Activated CD8-positive, alpha-beta memory T cell treated with anti-CD3 and anti-CD28 coated beads, Interleukin-2, amount 50 U/mL, for 1 hour (primary cell): ENCODE measurements around the gene VPREB1.
"Not testable (repeated sequence)": the region's sequence is repeated elsewhere in the genome, so short reads cannot be mapped to it uniquely, and the experiment has no call there.

Source experiments
- DNase-seq: peaks from one replicate; pipeline ENCODE4 v3.0.0-alpha.2; 2020; ENCODE audit errors: extremely low read depth

VPREB1 gene

DNA sequence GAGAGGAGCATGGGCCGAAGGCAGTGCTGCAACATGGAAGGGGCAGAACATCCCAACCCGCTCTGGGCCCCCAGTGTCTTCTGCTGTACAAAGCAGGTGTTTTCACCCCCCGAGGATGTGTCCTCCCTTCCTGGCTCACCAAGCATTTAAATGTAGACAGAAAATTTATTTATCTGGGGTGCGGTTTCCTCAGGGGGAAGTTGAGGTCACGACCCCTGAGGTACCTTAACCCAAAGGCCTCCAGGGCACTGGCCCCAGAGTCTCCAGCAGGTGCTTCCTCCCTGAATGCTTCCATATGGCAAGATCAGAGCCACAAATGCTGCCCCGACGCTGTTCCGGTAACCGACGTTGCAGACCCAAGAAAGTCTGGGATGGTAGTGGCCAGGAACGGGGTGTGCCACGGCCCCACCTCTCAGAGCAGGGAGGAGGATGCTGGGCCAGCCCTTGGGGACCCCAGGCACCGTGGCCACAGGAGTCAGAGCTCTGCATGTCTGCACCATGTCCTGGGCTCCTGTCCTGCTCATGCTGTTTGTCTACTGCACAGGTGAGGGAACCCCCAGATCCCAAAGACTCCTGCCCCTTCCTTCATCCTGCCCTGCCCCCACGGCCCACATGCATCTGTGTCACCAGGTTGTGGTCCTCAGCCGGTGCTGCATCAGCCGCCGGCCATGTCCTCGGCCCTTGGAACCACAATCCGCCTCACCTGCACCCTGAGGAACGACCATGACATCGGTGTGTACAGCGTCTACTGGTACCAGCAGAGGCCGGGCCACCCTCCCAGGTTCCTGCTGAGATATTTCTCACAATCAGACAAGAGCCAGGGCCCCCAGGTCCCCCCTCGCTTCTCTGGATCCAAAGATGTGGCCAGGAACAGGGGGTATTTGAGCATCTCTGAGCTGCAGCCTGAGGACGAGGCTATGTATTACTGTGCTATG, at the start of gene VPREB1:
Gene VPREB1 (plus strand): TSS at position 471 of the 935 bp plus-strand sequence. CDS start 28 bp downstream, at position 499.
- no peak for DNase-seq

DNA sequence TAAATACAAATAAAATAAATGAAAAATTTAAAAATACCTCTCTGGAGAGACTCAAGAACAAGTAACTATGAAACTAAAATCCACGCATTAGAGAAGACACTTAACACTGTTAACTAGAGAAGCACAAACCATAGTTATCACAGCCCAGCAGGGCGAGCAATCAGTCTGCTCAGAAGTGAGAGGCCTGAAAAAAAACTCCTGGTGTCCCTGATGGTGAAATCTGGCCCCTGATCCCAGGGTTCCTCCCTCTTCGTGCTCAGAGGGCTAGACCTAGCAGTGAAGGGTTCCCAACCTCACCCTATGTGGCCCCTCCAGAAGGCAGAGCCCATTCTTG, 49.7 kb upstream of the VPREB1 start:
- no peak for DNase-seq

DNA sequence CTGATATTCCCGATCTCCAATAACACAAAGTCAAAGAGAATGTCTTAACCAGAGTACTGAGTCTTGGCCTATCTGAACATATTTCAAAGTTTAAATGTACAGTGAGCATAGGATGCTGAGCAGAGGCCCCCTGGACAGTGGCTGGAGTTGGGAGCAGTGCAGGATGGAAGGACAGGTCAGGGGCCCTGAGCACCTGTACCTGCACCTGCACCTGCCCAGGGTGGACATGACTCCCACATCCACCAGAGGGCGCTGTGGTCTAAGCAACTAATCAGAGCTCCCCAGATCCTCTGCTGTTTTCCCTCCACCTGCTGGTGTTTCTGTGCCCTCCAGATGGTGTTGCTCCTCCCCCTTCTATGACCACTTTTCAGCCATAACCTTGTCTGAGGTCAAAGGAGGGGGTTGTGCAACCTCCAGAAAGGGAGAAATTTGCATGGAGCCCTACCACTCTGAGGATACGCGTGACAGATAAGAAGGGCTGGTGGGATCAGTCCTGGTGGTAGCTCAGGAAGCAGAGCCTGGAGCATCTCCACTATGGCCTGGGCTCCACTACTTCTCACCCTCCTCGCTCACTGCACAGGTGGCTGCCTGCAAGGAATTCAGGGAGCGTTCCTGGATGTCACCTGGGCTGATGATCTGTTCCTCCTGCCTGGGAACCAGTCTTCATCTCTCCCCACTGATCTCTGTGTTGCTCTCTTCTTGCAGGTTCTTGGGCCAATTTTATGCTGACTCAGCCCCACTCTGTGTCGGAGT, 49.1 kb upstream of the VPREB1 start:
- peak; percentile 51 for DNase-seq

- DNase-seq: no peak
These were observed 48.5 kb upstream of the VPREB1 start for GRCh38 chr22:22196018-22196533.

DNA sequence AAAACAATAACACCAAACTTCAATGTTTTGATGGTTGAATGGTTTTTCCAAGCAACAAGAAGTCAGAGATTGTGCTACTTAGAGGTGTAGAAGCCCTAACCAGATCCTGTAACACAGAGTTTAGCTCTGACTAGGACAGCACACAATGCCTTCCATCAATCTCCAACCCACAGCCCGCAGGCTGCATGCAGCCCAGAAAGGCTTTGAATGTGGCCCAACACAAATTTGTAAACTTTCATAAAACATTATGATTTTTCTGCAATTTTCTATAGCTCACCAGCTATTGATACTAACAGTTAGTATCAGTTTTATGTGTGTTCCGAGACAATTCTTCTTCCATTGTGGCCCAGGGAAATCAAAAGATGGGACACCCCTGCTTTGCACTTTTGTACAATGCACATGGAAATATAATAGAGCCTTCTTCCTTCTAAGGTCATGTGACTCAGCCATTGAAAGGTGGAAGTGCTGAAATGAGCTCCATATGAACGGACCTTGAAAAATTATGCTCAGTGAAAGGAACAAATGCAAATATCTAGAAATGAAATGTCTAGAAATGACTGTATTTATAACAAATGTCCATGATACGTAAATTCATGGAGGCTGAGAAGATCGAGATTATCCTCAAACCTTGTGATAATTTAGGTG, 47.6 kb upstream of the VPREB1 start:
- no peak for DNase-seq

DNA sequence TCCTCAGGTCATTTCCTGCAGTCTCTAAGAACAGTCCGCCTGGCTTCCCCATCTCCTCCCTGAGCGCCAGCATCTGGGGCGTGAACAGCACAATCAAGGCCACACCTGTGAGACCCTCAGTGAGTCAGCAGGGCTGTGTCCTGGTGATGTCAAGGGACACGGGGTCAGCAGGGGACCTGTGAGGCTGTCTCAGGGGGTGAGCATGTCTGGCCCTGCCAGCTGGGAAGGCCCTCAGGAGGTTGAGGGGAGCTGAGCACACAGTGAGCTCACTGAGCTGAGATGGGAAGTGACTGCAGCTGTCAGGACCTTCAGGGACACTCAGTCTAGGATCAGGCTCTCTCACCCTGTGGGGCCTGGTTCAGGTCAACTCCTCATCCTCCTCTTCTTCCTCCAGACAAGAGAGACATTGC, 46.6 kb upstream of the VPREB1 start:
- no peak for DNase-seq

GRCh38 chr22:22198751-22199150, 45.8 kb upstream of the VPREB1 start:
- no peak for DNase-seq

DNA sequence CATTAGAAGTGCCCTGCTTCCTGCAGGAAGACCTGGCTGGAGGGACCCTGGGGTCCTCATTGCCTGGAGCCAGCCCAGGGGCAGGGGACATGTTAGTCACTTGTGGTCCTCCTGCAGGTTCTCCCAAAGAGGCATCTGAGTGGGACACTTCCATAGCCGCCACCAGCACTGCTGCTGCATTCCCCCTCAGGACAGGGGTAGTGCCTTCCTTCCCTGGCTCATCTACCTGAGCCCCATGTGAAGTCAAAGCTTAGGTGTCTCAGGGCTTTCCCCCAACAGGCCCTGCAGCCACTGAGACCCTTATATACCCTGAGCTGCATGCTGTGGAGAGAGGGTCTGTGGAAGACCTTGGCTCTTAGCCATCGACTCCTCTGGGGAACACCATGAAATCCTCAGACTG, 45.0 kb upstream of the VPREB1 start:
- DNase-seq: no peak

- DNase-seq: no peak
These were observed 43.9 kb upstream of the VPREB1 start for GRCh38 chr22:22200569-22201184.

GRCh38 chr22:22201185-22201929, 43.2 kb upstream of the VPREB1 start:
- no peak for DNase-seq

DNA sequence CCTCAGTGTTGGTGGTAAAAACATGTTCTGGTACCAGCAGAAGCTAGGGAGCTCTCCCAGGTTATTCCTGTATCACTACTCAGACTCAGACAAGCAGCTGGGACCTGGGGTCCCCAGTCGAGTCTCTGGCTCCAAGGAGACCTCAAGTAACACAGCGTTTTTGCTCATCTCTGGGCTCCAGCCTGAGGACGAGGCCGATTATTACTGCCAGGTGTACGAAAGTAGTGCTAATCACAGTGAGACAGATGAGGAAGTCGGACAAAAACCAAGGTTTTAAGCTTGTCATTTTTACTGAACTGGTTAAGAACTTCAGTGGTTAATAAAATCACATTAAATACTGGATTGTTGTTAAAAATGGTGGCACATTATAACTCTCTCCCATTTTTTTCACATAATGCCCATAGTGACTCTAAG, 42.6 kb upstream of the VPREB1 start:
- DNase-seq: no peak

DNA sequence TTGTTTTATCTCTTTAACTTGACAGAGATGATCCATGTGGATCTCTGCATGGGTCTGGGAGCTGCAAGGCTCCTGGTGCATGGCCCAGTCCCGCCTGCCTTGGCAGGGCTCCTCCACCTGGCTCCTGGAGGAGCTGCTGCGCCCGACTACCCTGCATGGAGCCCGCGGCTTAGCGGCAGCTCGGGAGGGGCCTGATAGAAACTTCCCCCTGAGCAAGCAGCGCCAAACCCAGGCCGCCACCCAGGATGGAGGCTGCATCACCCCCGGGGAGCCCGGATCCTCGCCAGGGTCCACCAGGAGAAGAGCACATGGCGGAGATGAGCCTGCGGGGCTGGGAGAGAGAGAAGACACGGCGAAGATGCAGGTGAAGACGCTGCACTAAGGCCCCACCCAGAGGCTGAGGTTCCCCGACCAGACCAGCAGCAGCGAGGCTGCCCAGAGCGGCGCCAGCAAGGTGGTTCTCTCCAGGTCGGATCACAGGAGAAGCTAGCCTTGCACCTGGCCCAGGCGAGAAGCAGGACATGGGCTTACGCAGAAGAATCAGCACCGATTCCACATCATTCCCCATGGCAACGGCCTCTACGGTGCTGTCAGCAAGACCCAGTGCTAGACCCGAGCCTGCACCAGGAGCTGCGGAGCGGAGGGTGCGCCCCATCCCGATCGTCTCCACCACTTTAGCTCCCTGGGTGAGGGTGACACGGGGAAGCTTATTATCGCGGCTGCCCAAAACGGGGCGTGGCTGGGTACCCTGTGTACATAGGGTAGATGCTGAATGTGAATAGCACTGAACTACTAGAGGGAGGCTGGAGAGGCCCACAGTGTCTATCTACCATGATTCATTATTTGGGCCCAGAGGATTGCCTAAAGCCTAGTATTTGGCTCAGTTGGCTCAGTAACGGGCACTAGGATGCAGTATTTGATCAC, 41.3 kb upstream of the VPREB1 start:
- no peak for DNase-seq

DNA sequence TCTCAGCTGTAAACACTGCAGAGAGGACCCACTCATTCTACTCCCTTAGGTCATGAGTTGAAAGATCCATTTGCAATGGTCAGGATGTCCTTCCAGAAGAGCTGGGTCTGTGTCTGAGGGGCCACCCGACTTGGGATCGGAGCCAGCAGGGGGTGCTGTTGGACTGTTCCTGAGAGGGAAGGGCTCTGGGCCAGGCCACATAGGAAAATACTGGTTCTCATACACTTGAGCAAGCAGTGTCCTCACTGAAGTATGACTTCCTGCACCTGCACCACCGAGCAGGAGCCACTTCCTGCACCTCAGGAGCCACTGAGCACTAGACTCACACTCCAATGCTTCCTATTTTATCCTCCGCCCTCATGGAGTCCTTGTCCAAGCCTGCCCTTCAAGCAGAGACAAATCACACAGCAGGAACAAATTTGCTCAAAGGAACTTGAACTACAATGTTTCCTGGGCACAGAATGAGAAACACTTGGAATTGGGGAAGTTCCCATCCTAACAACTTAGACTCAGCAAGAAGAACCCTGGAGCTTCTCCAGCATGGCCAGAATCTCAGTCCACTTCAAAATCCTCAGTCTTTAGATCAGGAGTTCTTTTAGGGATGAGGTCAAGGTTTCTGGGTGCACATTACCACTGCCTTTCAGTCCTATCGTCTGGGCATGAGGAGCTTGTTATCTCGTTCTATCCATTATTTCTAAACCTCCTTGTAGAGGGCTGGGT, 36.6 kb upstream of the VPREB1 start:
- DNase-seq: peak; percentile 31

GRCh38 chr22:22208652-22209051, 35.9 kb upstream of the VPREB1 start:
- no peak for DNase-seq

- DNase-seq: not testable (repeated sequence)
These were observed 35.4 kb upstream of the VPREB1 start for GRCh38 chr22:22209080-22209640.

DNA sequence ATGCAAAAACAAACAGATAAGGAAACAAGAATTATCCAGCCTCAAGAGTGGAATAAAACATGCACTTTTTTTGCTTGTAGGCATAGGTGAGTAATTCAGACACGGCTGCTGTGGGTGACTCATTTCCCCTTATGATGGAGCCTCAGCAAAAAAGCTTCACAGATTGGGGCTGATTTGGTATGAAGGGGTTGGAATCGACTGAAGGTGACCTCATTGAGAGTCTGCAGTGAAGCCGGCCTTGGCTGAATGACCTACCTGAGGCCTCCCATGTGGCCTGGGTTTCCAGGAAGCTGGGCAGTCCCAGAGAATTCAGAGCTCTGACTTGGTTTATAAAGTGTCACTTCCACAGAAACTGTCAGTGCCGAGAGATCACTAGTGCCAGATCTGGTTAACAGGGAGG, 34.2 kb upstream of the VPREB1 start:
- DNase-seq: no peak

- no peak for DNase-seq
These were observed 33.4 kb upstream of the VPREB1 start for GRCh38 chr22:22210889-22211833.

GRCh38 chr22:22213231-22213630, 31.4 kb upstream of the VPREB1 start:
- no peak for DNase-seq
